ENCODE results near the gene NFIX. TPM values are rescaled to one million over a fixed set of nuclear protein-coding genes. Genes with fewer than 3 reads are reported as not detected.

The NFIX gene
- total RNA-seq, 1 donor from 2014 or later: 76.5 TPM

DNA sequence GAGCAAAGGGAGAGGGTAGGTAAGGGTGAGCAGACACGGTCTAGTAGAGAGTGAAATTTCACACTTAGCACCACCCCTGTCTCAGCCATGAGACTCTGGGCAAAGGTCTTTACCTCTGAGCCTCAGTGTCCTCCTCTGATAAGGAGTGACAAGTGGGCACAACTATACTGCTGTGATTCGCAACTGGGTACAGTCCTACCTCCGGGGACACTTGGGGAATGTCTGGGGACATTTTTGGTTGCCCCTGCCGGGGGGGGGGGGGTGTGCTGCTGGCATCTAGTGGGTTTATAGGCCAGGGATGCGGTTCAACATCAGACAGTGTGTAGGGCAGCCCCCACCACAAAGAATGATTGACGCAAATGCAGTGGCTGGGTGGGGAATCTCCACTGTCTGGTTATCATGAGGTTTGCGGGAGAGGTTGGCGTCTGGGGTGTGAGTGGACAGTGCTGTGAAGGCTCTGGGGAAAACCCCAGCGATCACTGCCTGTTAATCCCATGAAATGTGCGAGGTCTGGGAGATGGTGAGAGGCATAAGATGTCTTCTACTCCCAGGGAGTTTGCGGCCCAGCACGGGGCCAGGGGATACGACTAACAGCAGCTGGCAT lies 127.1 kb downstream of the NFIX start:
- Histone ChIP-seq H3K9me3 (no peaks in the 10 kb centered on the region), H3K4me1 (peaks cover 5 to 15% of the 10 kb centered on the region in 2 donors), H3K4me3 (no peak overlapping the region), H3K27ac (no peak overlapping the region), H3K36me3 (no peaks in the 10 kb centered on the region), H3K27me3 (no peaks in the 10 kb centered on the region)
- intact Hi-C loops (cut with DNase I): no loop called here
- DNase-seq (ENCODE audit: low spot score in 2 of 2): no peak
- TF ChIP-seq, protein P1, sequence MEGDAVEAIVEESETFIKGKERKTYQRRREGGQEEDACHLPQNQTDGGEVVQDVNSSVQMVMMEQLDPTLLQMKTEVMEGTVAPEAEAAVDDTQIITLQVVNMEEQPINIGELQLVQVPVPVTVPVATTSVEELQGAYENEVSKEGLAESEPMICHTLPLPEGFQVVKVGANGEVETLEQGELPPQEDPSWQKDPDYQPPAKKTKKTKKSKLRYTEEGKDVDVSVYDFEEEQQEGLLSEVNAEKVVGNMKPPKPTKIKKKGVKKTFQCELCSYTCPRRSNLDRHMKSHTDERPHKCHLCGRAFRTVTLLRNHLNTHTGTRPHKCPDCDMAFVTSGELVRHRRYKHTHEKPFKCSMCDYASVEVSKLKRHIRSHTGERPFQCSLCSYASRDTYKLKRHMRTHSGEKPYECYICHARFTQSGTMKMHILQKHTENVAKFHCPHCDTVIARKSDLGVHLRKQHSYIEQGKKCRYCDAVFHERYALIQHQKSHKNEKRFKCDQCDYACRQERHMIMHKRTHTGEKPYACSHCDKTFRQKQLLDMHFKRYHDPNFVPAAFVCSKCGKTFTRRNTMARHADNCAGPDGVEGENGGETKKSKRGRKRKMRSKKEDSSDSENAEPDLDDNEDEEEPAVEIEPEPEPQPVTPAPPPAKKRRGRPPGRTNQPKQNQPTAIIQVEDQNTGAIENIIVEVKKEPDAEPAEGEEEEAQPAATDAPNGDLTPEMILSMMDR (IDR thresholded peaks at IDR 0.05): no peak

DNA sequence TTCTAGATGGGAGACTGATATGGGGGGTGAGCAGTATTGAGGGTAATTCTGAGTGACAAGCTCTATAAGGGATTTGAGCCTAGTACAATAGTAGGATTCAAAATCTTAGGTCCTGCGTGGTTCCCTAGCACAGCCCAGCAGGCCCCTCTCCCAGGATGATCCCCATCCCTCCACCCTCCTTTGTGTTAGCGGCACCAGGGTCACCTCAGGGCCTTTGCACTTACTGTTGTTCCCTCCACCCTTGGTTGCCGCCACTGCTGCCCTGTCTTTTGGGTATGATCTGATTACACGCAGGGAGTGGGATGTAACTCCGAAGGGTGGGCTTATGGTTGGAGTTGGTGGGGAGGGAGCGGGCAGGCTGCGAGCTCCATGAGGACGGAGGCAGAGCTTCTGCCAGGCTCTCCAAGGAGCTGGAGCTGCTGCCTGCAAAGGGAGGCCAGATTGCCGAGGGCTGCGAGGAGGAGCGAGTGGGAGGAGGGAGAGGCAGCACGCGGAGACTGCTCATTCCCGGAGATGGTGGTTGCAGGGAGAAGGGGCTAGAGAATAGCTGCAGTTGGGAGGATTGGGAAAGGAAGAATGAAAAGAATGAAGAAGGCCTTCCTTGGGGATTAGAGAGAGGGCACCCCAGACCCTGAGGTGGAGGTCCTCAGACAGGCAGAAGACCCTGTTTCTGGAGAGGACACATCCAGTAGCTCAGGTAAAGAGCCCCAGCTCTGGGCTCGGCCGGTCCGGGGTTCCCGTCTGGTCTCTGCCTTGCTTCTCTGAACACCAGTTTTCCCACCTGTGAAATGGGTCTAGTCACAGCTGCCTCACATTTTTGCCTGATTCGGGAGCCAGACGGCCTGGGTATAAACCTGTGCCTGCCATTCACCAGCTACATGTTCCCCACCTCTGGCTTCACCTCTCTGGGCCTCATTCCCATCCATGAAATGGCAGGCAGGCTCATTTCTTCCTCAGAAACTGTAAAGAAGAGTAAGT lies 128.0 kb downstream of the NFIX start:
- Histone ChIP-seq H3K4me1 (peaks cover 5 to 12% of the 10 kb centered on the region in 2 donors), H3K9me3 (no peaks in the 10 kb centered on the region), H3K4me3 (no peak overlapping the region), H3K36me3 (no peaks in the 10 kb centered on the region), H3K27ac (no peak overlapping the region), H3K27me3 (no peaks in the 10 kb centered on the region)
- TF ChIP-seq, protein P1 (IDR thresholded peaks at IDR 0.05): no peak
- intact Hi-C loops (cut with DNase I): no loop called here
- DNase-seq (ENCODE audit: low spot score in 2 of 2): no peak

DNA sequence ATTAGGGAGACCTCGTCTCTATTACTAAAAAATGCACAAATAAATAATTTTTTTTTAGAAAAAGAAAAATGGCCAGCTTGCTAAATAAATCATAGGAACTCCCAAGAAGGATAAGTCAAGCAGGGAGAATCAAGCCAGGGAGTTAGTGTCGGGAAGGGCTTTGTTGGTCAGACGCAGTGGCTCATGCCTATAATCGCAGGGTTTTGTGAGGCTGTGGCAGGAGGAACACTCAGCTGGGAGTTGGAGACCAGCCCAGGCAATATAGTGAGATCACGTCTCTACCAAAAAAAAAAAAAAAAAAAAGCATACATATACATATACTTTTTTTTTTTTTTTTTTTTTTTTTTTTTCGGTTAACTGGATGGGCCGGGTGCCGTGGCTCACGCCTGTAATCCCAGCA lies 131.8 kb downstream of the NFIX start:
- Histone ChIP-seq H3K27me3 (no peaks in the 10 kb centered on the region), H3K27ac (no peak overlapping the region), H3K36me3 (no peaks in the 10 kb centered on the region), H3K9me3 (no peaks in the 10 kb centered on the region), H3K4me1 (no peaks in the 10 kb centered on the region), H3K4me3 (no peak overlapping the region)
- intact Hi-C loops (cut with DNase I): no loop called here
- TF ChIP-seq, protein P1 (IDR thresholded peaks at IDR 0.05): no peak
- DNase-seq (ENCODE audit: low spot score in 2 of 2): no peak

DNA sequence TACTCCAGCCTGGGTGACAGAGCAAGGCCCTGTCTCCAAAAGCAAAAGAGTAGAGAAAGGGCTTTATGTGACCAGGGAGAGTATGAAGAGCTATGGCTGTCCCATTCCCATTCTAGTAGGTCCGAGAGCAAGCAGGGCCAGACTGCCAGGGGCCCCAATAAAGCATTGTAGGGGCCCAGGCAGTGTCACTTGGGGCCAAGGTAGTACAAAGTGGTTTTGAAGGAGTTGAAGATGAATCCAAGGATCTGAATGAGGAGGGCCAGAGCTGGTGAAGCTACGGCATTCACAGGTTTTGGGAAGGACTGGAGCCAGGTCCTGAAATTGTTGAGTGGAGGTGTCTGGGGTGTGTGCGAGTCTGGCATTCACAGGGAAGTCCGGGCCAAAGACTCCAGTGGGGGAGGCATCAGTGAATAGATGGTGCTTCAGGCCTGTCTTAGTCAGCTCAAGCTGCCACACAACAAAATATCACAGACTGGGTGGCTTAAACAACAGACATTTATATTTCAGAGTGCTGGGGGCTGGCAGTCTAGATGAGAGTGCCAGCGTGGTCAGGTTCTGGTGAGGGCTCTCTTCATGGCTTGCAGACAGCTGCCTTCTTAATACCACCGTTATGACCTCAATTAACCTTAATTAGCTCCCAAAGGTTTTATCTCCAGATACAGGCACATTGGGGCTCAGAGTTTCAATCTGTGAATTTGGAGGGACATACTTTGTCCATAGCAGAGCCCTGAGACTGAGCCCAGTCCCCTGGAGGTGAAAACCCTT lies 132.7 kb downstream of the NFIX start:
- TF ChIP-seq, protein P1 (IDR thresholded peaks at IDR 0.05): no peak
- Histone ChIP-seq H3K27ac (no peak overlapping the region), H3K4me1 (no peaks in the 10 kb centered on the region), H3K36me3 (no peaks in the 10 kb centered on the region), H3K4me3 (no peak overlapping the region), H3K27me3 (no peaks in the 10 kb centered on the region), H3K9me3 (no peaks in the 10 kb centered on the region)
- intact Hi-C loops (cut with DNase I): no loop called here
- DNase-seq (ENCODE audit: low spot score in 2 of 2): no peak

DNA sequence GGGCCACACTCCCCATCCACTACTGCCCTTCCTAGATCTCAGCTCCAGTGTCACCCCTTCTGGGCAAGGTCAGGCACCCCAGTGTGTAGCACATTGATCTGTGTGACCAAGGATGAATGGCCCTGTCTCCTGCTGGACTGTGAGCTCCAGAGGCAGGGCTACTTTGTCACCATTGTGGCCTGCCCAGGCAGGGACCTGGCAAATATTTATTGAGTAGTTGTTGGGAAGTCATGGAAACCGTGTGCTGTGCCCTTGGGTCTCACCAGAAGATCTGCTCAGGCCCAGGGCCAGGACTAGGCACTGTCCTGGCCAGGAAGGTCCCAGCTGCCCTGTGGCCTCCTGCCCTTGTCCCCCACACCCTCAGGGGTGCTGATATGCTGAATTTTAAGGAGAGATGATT lies 133.3 kb downstream of the NFIX start:
- no peak for DNase-seq (ENCODE audit: low spot score in 2 of 2)
- Histone ChIP-seq H3K27me3 (no peaks in the 10 kb centered on the region), H3K36me3 (no peaks in the 10 kb centered on the region), H3K4me3 (no peak overlapping the region), H3K4me1 (no peaks in the 10 kb centered on the region), H3K27ac (no peak overlapping the region), H3K9me3 (no peaks in the 10 kb centered on the region)
- intact Hi-C loops (cut with DNase I): no loop called here
- TF ChIP-seq, protein P1 (IDR thresholded peaks at IDR 0.05): no peak
